Left ventricle myocardium inferior (tissue), 1 donor: Measurements from ENCODE around the gene HIGD1B. TPM values are rescaled to one million over a fixed set of nuclear protein-coding genes. Genes with fewer than 3 reads are reported as not detected.

ENCODE experiments used
- DNase-seq: peaks from one replicate; pipeline ENCODE4 v3.0.0-alpha.2; 2020
- H3K27ac ChIP-seq: fragments of 200-600 bp; replicated peaks from 2 replicates; pipeline ENCODE4 v1.8.0; 2021
- H3K27me3 ChIP-seq: fragments of 200-600 bp; 2 replicates; pipeline ENCODE4 v1.8.0; 2021; ENCODE audit warnings: low read depth
- H3K36me3 ChIP-seq: fragments of 200-600 bp; 2 replicates; pipeline ENCODE4 v1.8.0; 2021
- H3K4me1 ChIP-seq: fragments of 200-600 bp; 2 replicates; pipeline ENCODE4 v1.8.0; 2021
- H3K4me3 ChIP-seq: fragments of 200-600 bp; 2 replicates; pipeline ENCODE4 v1.8.0; 2021; ENCODE audit warnings: mild to moderate bottlenecking, moderate library complexity
- H3K9me3 ChIP-seq: fragments of 200-600 bp; replicated peaks from 2 replicates; pipeline ENCODE4 v1.8.0; 2021
- CTCF ChIP-seq: fragments of 200-600 bp; IDR thresholded peaks from 2 replicates; pipeline ENCODE4 v1.8.0; 2021; ENCODE audit warnings: antibody characterized with exemption, mild to moderate bottlenecking, borderline replicate concordance
- intact Hi-C: fragments of 100-400 bp; cut with micrococcal nuclease; formaldehyde crosslinking; loops from one replicate; pipeline ENCODE4 v1.11.0; 2022
- long read RNA-seq: library from polyadenylated mRNA; unstranded; transcript quantifications from one replicate; pipeline ENCODE4 v2.0.0, GENCODE V29; 2021
- total RNA-seq: library from RNA; stranded (reverse); fragmentation: NEBNext Ultra II Directional; extraction: Animal tissue kit (Norgen Biotek cat#: 25700); gene quantifications from one replicate; pipeline ENCODE4 v1.2.1, GENCODE V29; 2021
- donor health status: DM: no; HTN: yes; CAD: no; lungs with severe emphysema.

Gene HIGD1B
- 18.3 TPM for total RNA-seq
- long read RNA-seq, transcript HIGD1B-201 (3 exons, 635 nt), result major isoform, 5 of 11 reads
- long read RNA-seq, partial matches to known transcripts, result 0 of 11 reads
- long read RNA-seq, other reads (novel, unspliced or antisense), result 6 of 11 reads

GRCh38 chr17:44847586-44847985, at the start of gene HIGD1B:
Gene HIGD1B, plus strand, starts transcription at chr17:44847883. Its CDS starts 270 bp downstream, at chr17:44848153.
- Histone ChIP-seq H3K27ac (peak within 1 kb of the TSS; percentile 79), H3K4me1 (peaks cover 9% of the 10 kb centered on the region), H3K27me3 (no peaks in the 10 kb centered on the region), H3K9me3 (no peaks in the 10 kb centered on the region), H3K4me3 (peak within 1 kb of the TSS; percentile 56), H3K36me3 (peaks cover 29% of the 10 kb centered on the region)
- peak; percentile 50 for DNase-seq
- intact Hi-C loops, result no loop called here
- TF ChIP-seq CTCF, result no peak

- Histone ChIP-seq H3K27ac (peak overlapping the region; percentile 86), H3K4me1 (peaks cover 84% of the 10 kb centered on the region), H3K4me3 (peak overlapping the region; percentile 43), H3K9me3 (no peaks in the 10 kb centered on the region), H3K36me3 (peaks cover 7% of the 10 kb centered on the region), H3K27me3 (no peaks in the 10 kb centered on the region)
- TF ChIP-seq CTCF, result no peak
- DNase-seq, result no peak
- intact Hi-C loops, result no loop called here
Observed at GRCh38 chr17:44798356-44798755, 49.3 kb upstream of the HIGD1B start.

- no peak for DNase-seq
- no peak overlapping the region for H3K4me3 ChIP-seq
- intact Hi-C loops, result no loop called here
- peaks cover 65% of the 10 kb centered on the region for H3K4me1 ChIP-seq
- no peaks in the 10 kb centered on the region for H3K9me3 ChIP-seq
- H3K36me3 ChIP-seq, result peaks cover 29% of the 10 kb centered on the region
- TF ChIP-seq CTCF, result no peak
- H3K27ac ChIP-seq, result peak overlapping the region; percentile 86
- no peaks in the 10 kb centered on the region for H3K27me3 ChIP-seq
Observed at GRCh38 chr17:44801880-44802279, 45.8 kb upstream of the HIGD1B start.

GRCh38 chr17:44804302-44805089, 43.2 kb upstream of the HIGD1B start:
- Histone ChIP-seq H3K4me3 (no peak overlapping the region), H3K27me3 (no peaks in the 10 kb centered on the region), H3K4me1 (peaks cover 41% of the 10 kb centered on the region), H3K36me3 (peaks cover 30% of the 10 kb centered on the region), H3K27ac (peak overlapping the region; percentile 86), H3K9me3 (no peaks in the 10 kb centered on the region)
- peak; percentile 65 for DNase-seq
- intact Hi-C loops, result no loop called here
- no peak for TF ChIP-seq CTCF

GRCh38 chr17:44807093-44807816, 40.4 kb upstream of the HIGD1B start:
- no peak for DNase-seq
- intact Hi-C loops, result no loop called here
- Histone ChIP-seq H3K27me3 (no peaks in the 10 kb centered on the region), H3K4me1 (peaks cover 39% of the 10 kb centered on the region), H3K9me3 (no peaks in the 10 kb centered on the region), H3K27ac (no peak overlapping the region), H3K36me3 (peaks cover 27% of the 10 kb centered on the region), H3K4me3 (no peak overlapping the region)
- no peak for TF ChIP-seq CTCF
